Fibroblast of upper back skin (primary cell): ENCODE results near the gene PTMS.

Experiments used
- DNase-seq: peaks from one replicate; pipeline ENCODE4 v3.0.0-alpha.2; 2013

The PTMS gene

DNA sequence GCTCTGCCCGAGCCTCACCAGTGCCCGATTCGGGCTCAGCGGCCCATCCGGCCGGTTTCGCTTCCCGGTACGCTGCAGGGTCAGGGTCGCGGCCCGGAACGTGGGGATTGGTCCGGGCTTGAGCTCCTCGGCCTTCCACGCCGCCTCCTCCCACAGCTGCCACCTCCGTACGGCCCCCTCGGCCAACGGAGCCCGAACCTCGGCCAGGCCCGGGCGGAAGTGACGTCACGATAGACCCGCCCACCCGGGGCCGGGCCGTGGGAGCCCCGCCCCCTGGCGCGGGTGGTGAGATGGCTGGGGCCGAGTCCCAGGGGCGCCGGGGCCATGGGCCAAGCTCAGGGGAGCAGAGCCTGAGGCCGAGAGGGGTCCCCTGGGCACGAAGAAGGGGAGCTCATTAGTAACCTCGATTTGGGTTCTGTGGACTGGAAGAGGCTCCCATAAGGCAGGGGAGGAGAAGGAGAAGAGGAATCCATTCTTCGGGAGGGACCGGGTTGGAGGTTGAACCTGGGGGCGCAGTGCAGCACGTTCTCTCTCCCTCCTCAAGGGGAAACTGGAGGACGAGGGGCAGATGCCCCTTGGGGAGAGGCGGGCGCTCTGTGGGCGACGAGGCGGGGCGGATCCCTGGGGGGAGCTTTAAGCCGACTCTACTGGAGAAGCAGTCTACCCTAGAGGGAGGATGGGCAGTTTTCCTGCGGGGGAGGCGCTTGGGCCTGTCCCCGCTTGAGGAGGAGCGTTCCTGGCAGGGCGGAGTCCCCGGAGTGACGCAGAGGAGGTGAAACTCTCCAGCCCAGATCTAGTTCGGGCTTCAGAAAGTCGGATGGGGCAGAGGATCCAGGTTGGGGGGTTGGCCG lies 13.0 kb upstream of the PTMS start, which contains the start of gene MLF2:
MLF2 (minus strand) TSS at position 221 of the 851 bp plus-strand sequence. CDS start 807 bp downstream, outside the sequence.
- DNase-seq = peak; percentile 100

DNA sequence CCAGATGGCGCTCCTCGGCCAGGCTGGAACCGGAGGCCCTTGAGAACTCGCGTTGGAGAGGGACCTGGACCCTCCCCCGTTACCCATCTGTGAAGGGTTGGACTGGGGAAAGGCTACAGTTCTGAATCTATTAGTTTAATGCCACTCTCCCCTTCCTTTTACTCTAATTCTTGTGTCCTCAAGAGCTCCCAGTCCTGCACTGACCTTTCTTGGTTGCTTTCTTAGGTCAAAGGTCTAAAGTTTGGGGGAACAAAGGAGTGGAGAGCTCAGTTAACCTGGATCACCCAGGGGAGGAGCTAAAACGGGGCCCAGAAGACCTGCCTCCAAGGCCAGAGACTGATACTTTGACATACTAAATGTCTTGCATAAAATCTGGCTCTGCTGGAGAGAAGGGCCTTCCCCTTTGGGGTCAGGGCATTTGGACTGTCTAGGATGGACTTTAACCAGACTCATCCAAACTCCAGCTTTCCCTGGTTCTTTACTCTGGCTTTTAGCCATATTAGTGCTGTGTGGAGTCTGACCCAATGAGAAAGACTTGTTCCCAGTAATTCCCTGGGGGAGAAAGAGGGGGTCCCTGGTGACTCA lies 12.3 kb upstream of the PTMS start:
- DNase-seq = no peak

DNA sequence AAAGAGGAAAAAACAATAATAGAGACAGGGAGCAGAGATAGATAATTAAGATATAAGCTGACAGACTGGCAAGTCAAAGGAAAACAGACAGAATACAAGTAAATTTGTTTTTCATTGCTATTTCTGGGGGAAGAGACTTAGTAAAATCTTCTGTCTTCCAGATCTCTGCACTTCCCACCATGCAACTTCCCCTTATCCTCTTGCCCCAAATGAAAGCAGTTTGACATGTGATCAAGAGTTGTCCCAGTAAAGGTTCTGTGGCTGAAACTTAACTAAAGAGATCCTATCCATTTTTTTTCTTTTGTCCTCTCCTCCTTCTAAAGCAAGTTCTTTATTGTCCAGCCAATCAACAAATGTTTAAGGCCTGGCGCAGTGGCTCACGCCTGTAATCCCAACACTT lies 11.8 kb upstream of the PTMS start:
- DNase-seq = no peak

DNA sequence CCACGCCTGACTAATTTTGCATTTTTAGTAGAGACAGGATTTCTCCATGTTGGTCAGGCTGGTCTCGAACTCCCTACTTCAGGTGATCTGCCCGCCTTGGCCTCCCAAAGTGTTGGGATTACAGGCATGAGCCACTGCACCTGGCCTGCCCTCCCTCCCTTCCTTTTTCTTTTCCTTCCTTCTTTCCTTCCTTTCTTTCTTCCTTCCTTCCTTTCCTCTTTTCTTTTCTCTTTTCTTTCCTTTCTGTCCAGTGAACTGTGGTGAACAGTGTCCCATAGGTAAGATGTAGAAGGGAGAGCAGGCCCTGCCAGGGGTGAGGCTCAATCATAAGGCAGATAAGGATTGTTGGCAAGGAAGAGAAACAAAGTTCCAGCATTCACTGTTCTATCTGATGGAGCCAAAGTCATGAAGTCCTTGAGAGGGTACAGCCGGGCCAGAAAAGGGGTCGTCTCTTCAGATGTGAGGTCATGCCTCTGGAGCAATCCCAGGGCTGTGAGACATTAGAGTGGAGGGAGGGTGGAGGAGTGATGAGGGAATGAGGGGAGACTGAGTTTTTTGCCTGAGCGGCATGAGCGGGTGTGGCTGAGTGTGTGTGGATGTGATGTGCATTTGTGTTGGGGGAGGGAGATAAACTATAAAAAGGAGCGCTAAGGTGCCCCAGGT lies 9.0 kb upstream of the PTMS start:
- no peak for DNase-seq

DNA sequence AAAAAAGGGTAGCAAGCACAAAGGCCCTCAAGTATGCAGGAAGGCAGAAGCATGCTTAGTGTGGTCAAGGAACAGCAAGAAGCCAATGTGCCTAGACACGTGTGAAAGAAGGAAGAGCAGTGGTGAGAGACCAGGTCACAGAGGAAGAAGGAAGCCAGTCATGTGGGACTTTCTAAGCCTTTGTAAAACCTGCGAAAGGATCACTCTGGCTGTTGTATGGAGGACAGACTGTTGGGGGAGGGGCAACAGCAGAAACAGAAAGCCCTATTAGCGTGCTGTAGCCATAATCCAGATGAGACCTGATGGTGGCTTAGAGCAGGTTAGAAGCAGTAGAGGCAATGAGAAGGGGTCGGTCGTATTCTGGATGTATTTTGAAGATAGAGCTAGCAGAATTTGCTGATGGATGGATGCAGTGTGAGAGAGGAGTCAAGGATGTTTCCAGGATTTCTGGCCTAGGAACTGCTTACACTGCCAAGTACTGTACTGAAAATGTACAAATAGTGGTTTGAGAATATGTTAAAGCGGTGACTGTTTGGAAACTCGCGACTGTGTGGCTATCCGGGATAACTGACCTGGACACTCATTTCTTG lies 7.6 kb upstream of the PTMS start:
- no peak for DNase-seq

- DNase-seq = no peak
Measured at GRCh38 chr12:6759741-6760140, 6.4 kb upstream of the PTMS start.

DNA sequence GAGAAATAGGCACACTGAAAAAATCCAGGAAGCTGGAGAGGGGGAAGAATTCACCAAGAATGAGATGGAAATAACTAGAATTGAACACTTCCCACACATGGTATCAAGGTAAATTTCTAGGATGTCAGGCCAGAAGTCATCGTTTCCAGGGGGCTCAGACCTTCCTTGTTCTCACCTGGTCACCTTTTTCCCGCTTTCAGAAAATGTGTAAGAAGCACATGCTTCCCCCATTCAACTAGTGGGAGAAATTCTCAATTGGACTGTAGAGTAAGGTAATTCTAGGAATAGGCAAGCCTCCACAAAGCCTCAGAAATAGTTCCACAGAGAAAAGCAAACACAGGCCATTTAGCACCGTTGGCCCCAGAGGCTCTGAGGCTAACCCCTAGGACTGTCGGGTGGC lies 2.8 kb upstream of the PTMS start:
- no peak for DNase-seq

DNA sequence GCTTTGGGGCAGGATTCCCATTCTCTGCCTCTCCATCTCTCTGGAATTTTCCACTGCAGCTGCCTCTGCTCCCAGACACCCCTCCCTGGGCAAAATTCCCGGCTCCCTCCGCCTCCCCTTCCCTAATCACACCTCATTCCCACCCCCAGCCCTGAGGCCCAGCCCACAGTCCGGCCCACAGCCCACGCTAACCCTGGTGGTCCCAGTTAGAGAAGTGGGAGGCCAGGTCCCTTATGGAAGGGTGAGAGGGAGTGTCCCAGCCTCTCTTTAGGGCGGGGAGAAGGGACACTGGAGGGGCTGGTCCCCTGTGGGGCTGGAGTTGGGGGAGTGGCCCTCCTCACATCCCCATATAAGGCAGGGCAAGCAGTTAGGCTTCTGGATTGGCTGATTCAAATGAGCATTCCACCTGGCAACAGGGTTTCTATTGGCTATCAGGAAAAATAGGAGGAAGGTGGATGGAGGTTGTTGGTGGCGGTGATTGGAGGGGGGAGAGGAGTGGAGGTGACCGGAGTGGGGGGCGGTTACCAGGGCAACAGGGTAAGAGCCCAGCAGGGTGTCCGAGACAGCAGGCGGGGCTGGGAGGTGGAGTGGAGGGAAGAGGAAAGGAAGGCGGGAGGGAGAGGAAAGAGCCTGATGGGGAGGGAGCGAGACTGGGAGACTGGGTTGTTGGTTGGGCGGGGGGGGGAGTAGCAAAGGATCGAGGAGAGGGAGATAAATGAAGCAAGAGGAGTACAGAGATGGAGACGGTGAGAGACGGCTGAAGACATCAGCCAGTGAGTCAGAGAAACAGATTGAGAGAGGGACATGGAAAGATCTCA lies 1.9 kb upstream of the PTMS start:
- peak; percentile 100 for DNase-seq

DNA sequence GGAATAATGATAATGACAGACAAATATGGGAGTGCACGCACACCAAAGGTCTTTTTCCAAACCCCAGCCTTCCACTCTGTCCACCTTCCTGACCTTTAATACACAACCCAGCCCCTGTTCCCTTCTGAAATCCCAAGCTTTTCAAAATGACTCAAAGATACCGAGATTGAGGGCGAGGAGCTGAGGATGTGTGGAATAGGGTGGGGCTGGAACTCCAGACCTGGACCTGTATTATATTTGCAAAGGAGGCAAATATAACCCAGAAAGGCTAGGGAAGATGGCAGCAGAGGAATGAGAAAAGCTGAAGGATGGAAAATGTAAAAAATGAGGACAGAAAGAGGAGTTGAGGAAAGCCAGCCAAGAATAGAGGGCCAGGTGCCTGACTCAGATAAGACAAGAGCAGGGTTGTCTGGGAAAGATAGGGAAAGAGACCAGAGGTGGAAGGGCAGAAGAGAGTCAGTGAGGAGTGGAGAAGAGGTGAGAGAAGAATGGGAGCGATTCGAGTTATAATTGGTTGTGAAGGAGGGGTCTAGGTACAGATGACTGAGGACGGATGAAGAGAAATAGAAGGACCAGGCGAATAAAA lies 1.0 kb upstream of the PTMS start:
- DNase-seq = no peak

DNA sequence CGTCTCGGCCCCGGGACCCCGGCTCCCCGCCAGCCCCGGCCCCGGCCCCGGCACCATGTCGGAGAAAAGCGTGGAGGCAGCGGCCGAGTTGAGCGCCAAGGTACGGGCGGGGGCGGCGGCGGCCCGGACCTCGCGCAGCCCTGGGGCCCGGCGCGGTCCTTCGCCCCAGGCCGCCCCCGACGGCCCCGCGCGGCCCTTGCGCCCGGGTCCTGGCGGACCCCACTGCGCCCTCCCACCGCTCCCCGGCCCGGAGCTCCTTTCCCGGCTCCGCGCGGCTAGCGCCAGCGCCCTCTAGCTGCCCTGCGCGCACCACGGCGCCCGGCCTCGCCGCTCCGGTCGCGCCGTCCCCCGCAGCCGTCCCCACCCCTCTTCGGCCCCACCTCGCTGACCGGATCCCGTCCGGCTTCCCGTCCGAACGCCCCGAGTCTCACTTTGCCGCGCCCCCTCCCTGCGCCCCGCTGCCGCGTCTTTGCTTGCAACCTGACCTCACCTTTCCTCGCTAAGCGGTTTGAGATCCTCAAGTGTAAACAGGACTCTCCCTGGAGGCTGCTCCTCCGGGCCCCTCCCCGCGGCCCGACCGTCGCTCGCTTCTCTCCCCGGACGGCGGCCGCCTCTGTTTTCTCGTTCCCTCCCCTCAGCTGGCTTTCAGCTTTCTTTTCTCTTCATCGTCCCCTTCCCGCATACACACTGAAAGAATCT lies 637 bp downstream of the PTMS start:
- peak; percentile 51 for DNase-seq

DNA sequence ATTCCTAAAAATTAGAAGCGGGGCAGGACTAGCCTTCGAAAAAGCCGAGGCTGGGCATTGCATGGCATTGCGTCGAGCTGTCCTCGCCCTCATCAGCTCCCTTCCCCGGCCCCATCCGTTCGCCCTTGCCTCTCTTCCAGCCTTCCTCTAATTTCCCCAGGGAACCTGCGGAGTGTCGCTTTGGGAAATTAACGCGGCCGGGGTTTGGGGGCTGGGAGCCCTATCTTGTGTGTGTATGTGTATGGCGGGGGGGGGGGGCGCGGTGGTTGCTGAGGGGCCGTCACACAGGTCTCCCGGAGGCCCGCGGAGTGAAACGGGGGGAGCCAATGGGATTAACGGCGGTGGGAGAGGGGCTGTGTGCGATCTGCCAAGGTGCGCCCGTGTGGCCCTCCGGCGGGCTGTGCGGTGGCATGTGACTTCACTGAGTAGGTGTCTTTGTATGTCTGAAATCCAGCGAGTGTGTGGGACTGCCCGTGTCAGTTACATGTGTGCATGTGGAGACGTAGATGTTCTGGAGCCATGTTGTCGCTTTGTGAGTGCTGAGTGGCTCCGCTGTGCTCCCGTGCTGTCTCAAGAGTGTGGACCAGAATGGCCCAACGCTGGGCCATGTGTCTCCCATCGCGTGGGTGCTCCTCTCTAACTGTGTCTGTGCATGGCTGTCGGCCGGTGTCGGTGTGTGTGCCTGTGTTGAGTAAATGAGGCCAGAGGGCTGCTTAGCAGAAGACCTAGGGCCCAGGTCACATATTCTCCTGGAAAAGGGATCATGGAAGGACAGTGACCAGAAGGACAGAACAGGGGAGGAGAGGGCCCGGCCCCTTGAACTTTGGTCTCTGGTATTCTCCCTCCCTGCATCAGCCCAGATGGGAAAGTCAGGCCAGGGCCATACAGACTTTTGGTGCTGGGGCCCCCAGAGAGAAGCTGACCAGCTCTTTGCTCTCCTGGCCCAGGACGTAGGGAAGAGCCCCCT lies 1.5 kb downstream of the PTMS start:
- DNase-seq = no peak

DNA sequence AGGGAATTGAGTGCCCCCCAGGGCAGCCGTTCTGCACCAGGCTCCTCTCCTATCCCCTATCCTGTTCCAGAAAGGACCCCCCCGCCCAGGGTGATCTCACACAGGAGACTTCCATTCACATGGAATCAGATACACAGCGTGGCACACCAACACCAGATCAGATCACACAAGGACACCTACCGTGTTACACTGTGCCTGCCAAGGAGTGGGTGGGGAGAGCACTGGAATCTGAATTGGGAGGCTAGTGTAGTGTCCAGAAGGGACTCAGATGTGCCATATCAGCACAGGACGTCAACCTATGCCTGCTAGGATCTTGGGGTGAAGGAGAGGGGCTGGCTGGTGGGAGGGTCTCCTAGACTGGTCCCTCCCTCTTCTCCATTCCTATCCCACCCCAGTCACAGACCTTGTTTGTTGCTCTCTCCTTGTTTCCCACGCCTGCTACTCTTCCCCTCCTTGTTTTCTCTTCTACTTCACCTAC lies 2.3 kb downstream of the PTMS start:
- no peak for DNase-seq

DNA sequence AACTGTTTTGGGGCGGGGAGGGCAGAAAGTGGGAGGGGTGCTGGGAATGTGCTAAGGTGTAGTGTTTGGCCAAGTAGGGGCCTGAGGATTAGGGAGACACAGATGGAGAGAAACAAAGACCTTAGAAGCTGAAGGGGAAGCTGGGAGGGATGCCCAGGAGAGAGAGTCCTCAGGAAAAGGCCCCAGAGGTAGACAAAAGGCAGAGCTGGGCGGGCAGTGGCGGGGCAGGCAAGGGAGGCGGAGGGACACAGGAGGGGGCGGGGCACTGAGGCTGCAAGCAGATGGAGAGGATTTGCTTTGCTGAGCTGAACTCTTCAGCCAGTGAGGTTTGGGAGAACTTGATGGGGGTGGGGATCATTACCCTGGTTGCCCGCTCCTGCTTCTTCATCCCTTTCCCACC lies 2.8 kb downstream of the PTMS start:
- DNase-seq = peak; percentile 36

DNA sequence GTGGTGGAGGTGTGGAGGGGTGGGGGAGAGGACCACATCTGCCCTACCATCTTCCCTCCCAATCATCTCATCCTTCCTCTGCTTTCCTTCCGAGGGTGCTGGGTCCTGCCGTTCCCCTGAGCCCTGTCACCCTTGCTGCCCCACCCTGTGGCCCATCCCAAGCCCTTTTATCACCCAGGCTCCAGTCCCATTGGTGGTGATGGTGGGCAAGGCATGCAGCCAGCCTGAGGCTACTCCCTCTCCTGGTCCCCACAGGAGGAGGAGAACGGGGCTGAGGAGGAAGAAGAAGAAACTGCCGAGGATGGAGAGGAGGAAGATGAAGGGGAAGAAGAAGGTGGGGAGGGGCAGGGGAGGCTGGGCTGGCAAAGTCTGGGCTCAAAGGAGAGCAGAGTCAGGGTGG lies 3.5 kb downstream of the PTMS start:
- no peak for DNase-seq

- DNase-seq = no peak
Measured at GRCh38 chr12:6770094-6770493, 3.9 kb downstream of the PTMS start.

DNA sequence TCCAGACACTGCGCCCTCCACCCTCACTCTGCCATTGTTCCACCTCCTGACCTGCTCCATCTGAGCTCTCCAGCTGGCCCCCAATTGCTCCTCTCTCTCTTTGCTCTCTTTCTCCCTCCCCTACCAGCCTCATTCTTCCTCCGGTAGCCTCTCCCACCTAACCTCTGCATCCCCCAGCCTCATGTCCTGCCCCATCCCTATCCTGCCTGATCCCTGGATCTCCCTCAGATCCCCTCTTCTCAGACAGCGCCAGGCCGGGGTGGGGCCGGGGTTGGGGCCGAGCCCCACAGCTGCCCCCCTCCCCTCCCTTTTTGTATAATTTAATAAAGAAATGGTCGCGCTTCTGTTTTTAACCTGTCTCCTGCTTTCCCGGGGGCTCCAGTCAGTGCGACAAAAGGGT lies 4.4 kb downstream of the PTMS start:
- no peak for DNase-seq

- no peak for DNase-seq
Measured at GRCh38 chr12:6771091-6771495, 4.9 kb downstream of the PTMS start.

DNA sequence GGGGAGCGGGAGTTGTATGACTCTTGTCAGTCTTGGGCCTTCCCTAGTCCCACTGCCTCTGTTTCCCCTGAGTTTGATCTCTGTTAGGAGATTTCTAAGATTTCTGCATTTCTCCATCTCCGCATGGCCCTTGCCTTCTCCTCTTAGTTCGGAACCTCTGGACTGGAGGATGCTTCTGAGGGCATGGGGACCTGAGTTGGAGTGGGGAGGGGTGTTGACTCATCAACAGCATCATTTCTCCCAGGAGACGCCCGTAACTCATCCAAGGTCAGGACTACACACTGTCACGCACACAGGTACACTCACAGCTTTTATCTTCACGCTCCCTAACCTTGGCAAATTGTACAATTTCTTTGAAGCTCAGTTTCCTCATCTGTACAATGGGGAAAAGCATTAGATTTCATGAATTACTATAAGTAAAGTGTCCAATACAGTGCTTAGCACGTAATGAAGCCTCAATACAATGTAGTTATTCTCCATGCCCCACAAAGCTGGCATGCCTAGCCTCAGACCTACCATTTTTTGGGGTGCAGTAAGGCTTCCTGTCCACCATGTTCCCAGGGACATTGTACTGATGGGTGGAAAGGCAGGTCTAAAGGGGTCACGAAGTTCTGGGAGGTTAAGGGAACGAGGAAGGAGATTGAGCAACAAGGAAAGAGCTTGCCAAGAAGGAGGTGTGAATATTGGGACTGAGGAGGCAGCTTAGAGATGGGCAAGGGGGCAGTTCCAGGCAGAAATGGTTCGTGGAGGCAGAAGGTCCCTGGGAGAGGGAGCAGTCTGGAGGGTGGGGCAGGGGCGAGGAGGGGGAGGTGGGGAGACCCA lies 5.6 kb downstream of the PTMS start:
- no peak for DNase-seq

- DNase-seq = no peak
Measured at GRCh38 chr12:6772331-6772695, 6.2 kb downstream of the PTMS start, which contains the start of gene LAG3. TSS of gene LAG3 (plus strand) at chr12:6772520. CDS start at chr12:6772853, 333 bp downstream.
